Upper lobe of left lung (tissue), 4 donors: ENCODE data around the gene DAPK1.

Experiments
- EP300 ChIP-seq, 4 donors: sonication (generic); formaldehyde crosslinking; IDR thresholded peaks; one replicate each; pipeline ENCODE4 v1.5.1; 2017; ENCODE audit warnings: antibody characterized with exemption in 4 of 4, control low read depth in 2 of 4
- POLR2A ChIP-seq, 4 donors: fragments of 450-650 bp; IDR thresholded peaks; one replicate each; pipeline ENCODE4 v1.5.1; 2016 to 2017; ENCODE audit warnings: antibody characterized with exemption in 4 of 4, mild to moderate bottlenecking in 2 of 4
- TF ChIP-seq, protein P1 (sequence below), 6 experiments: fragments of 450-650 bp in 4 of 6; fragments of 200-600 bp in 2 of 6; sonication (generic) in 2 of 6; IDR thresholded peaks; one replicate each; pipeline ENCODE4 v1.5.1; 2016 to 2019; ENCODE audit warnings: antibody characterized with exemption in 6 of 6

DNA sequence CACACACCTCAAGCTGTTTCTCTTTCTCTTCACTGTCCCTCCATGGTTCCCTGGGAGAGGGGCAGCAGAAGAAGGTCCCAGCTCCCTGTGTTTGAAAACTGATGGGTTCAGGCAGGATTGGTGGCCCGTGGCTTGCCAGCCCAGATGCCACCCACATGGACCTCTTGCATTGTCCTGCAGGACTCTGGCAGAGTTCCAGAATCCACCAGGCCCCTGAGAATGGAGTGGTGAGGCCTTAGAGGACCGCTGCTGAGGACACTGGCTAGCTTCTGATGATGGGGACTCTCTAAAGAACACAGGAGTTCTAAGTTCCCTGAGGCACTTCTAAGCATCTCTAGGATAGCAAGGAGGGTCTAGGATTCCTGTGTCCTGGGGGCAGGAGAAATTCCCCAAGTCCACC lies 253.1 kb downstream of the DAPK1 start:
- TF ChIP-seq EP300 (IDR thresholded peaks at IDR 0.05), result no peak
- TF ChIP-seq, protein P1, sequence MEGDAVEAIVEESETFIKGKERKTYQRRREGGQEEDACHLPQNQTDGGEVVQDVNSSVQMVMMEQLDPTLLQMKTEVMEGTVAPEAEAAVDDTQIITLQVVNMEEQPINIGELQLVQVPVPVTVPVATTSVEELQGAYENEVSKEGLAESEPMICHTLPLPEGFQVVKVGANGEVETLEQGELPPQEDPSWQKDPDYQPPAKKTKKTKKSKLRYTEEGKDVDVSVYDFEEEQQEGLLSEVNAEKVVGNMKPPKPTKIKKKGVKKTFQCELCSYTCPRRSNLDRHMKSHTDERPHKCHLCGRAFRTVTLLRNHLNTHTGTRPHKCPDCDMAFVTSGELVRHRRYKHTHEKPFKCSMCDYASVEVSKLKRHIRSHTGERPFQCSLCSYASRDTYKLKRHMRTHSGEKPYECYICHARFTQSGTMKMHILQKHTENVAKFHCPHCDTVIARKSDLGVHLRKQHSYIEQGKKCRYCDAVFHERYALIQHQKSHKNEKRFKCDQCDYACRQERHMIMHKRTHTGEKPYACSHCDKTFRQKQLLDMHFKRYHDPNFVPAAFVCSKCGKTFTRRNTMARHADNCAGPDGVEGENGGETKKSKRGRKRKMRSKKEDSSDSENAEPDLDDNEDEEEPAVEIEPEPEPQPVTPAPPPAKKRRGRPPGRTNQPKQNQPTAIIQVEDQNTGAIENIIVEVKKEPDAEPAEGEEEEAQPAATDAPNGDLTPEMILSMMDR (IDR thresholded peaks at IDR 0.05), result no peak
- no peak for TF ChIP-seq POLR2A (IDR thresholded peaks at IDR 0.05)
